ENCODE data around the gene LRRC58.

Gene LRRC58

DNA sequence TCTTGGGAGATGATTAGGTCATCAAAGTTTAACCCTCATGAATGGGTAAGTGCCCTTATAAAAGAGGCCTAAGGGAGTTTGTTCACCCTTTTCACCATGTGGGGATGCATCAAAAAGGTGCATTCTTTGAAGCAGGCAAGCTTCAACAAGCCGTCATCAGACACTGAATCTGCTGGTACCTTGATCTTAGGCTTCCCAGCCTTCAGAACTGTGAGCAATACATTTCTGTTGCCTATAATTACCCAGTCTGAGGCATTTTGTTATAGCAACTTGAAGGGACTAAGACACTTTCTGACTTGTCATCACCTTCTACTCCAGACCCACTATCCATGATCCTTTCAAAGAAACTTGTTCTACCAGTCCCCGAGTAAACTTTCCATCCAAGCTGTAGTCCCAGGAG, 44.6 kb upstream of the LRRC58 start:
- Histone ChIP-seq H3K9ac (ENCODE audit: low read length) (no peak overlapping the region), H3K4me1 (ENCODE audit: insufficient read depth, low read length, severe bottlenecking) (no peaks in the 10 kb centered on the region), H3K9me2 (ENCODE audit: low read depth, low read length) (no peaks in the 10 kb centered on the region), H3K27ac (ENCODE audit: low read depth, low read length, poor library complexity, severe bottlenecking) (no peak overlapping the region), H3K9me3 (ENCODE audit: low read length) (no peaks in the 10 kb centered on the region), H3K36me3 (ENCODE audit: insufficient read depth, low read length) (no peaks in the 10 kb centered on the region), H3K79me2 (ENCODE audit: insufficient read depth, low read length) (no peaks in the 10 kb centered on the region), H3K4me3 (ENCODE audit: low read depth, low read length, poor library complexity, severe bottlenecking) (no peak overlapping the region), H3K27me3 (ENCODE audit: insufficient read depth, low read length) (peaks cover 10% of the 10 kb centered on the region), H4K20me1 (ENCODE audit: insufficient read depth, low read length) (no peaks in the 10 kb centered on the region), H2AFZ (ENCODE audit: low read length) (no peak overlapping the region), H3K4me2 (ENCODE audit: low read length) (no peak overlapping the region), H3F3A (ENCODE audit: insufficient read depth, low read length) (no peaks in the 10 kb centered on the region)
- TF ChIP-seq EZH2 (IDR thresholded peaks at IDR 0.05; ENCODE audit: borderline replicate concordance, low read length), result no peak
- TF ChIP-seq, protein P1, sequence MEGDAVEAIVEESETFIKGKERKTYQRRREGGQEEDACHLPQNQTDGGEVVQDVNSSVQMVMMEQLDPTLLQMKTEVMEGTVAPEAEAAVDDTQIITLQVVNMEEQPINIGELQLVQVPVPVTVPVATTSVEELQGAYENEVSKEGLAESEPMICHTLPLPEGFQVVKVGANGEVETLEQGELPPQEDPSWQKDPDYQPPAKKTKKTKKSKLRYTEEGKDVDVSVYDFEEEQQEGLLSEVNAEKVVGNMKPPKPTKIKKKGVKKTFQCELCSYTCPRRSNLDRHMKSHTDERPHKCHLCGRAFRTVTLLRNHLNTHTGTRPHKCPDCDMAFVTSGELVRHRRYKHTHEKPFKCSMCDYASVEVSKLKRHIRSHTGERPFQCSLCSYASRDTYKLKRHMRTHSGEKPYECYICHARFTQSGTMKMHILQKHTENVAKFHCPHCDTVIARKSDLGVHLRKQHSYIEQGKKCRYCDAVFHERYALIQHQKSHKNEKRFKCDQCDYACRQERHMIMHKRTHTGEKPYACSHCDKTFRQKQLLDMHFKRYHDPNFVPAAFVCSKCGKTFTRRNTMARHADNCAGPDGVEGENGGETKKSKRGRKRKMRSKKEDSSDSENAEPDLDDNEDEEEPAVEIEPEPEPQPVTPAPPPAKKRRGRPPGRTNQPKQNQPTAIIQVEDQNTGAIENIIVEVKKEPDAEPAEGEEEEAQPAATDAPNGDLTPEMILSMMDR (IDR thresholded peaks at IDR 0.05; ENCODE audit: low read length), result no peak

DNA sequence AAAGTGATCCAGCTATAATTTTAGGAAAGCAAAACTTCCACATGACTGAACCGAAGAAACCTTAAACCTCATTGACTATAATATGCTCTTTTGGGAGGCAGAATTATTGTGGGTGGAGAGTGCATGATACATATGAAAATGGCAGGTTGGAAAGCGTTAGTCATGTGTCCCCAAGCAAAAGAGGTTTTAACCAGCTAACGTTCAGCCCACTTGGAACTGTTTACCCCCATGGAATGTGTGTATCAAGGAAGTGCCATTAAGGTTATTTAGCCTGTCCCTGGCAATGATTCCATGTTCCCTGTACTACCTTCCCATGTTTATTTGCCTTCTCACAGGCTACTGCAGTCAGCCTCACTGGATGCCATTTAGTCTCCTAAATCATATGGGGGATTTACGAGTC, 44.1 kb upstream of the LRRC58 start:
- Histone ChIP-seq H3K9me2 (ENCODE audit: low read depth, low read length) (no peaks in the 10 kb centered on the region), H3K9me3 (ENCODE audit: low read length) (no peaks in the 10 kb centered on the region), H3K4me1 (ENCODE audit: insufficient read depth, low read length, severe bottlenecking) (no peaks in the 10 kb centered on the region), H3K79me2 (ENCODE audit: insufficient read depth, low read length) (no peaks in the 10 kb centered on the region), H3K9ac (ENCODE audit: low read length) (no peak overlapping the region), H4K20me1 (ENCODE audit: insufficient read depth, low read length) (no peaks in the 10 kb centered on the region), H3K4me3 (ENCODE audit: low read depth, low read length, poor library complexity, severe bottlenecking) (no peak overlapping the region), H3K27me3 (ENCODE audit: insufficient read depth, low read length) (peaks cover 10% of the 10 kb centered on the region), H3K27ac (ENCODE audit: low read depth, low read length, poor library complexity, severe bottlenecking) (no peak overlapping the region), H3F3A (ENCODE audit: insufficient read depth, low read length) (no peaks in the 10 kb centered on the region), H2AFZ (ENCODE audit: low read length) (no peak overlapping the region), H3K4me2 (ENCODE audit: low read length) (no peak overlapping the region), H3K36me3 (ENCODE audit: insufficient read depth, low read length) (no peaks in the 10 kb centered on the region)
- TF ChIP-seq, protein P1 (IDR thresholded peaks at IDR 0.05; ENCODE audit: low read length), result no peak
- TF ChIP-seq EZH2 (IDR thresholded peaks at IDR 0.05; ENCODE audit: borderline replicate concordance, low read length), result no peak

DNA sequence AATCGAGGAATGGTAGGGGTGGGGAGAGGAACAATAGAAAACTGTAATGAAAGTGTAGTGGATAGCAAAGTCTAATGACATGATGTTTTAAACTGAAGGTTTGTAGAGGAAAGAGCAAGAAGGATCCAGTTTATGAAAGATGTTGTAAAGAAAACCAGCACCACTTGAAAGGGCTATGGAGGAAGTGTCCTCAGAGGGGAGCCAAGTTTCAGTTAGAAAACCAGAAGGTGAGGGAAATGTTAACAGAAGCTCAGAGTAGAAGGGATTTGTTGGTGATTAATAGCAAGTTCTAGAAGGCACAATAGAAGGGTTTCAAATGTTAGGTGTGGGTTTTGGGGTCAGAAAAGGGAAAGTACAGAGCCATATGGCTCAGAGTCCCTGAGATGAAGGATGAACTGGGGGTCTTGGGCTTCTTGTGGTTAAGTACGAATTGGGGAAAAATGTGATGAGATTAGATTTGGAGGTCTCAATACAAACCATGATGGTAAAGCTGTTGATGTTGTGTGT, 33.8 kb upstream of the LRRC58 start:
- H3K9me2 ChIP-seq (ENCODE audit: low read depth, low read length), result no peaks in the 10 kb centered on the region
- H3K4me2 ChIP-seq (ENCODE audit: low read length), result no peak overlapping the region
- no peak overlapping the region for H3K4me3 ChIP-seq (ENCODE audit: low read depth, low read length, poor library complexity, severe bottlenecking)
- no peak overlapping the region for H3K27ac ChIP-seq (ENCODE audit: low read depth, low read length, poor library complexity, severe bottlenecking)
- no peaks in the 10 kb centered on the region for H3K79me2 ChIP-seq (ENCODE audit: insufficient read depth, low read length)
- no peaks in the 10 kb centered on the region for H3K9me3 ChIP-seq (ENCODE audit: low read length)
- H2AFZ ChIP-seq (ENCODE audit: low read length), result no peak overlapping the region
- no peaks in the 10 kb centered on the region for H3F3A ChIP-seq (ENCODE audit: insufficient read depth, low read length)
- no peaks in the 10 kb centered on the region for H3K4me1 ChIP-seq (ENCODE audit: insufficient read depth, low read length, severe bottlenecking)
- H3K36me3 ChIP-seq (ENCODE audit: insufficient read depth, low read length), result no peaks in the 10 kb centered on the region
- H4K20me1 ChIP-seq (ENCODE audit: insufficient read depth, low read length), result no peaks in the 10 kb centered on the region
- TF ChIP-seq EZH2 (IDR thresholded peaks at IDR 0.05; ENCODE audit: borderline replicate concordance, low read length), result no peak
- TF ChIP-seq, protein P1 (IDR thresholded peaks at IDR 0.05; ENCODE audit: low read length), result no peak
- H3K9ac ChIP-seq (ENCODE audit: low read length), result no peak overlapping the region
- no peaks in the 10 kb centered on the region for H3K27me3 ChIP-seq (ENCODE audit: insufficient read depth, low read length)

All from OCI-LY1 (cell line).